ENCODE results near the gene RALY.

RALY gene

GRCh38 chr20:34068001-34068400 lies 74.3 kb downstream of the RALY start:
- Histone ChIP-seq H4K91ac (ENCODE audit: low read depth, low read length) (no peak overlapping the region), H3K79me2 (ENCODE audit: control insufficient read depth, insufficient read depth, low read length, poor library complexity) (peaks cover 8% of the 10 kb centered on the region), H3K23ac (ENCODE audit: low read length) (no peak overlapping the region), H4K12ac (ENCODE audit: low read depth, low read length) (no peak overlapping the region), H3K27me3 (ENCODE audit: insufficient read depth, low read length) (no peaks in the 10 kb centered on the region), H3K4me3 (ENCODE audit: low read depth, low read length) (no peak overlapping the region), H2BK120ac (ENCODE audit: insufficient read depth, low read length, poor library complexity) (no peak overlapping the region), H2BK12ac (ENCODE audit: low read length) (no peak overlapping the region), H3K4me1 (ENCODE audit: control insufficient read depth in 1 of 2, insufficient read depth in 2 of 2, low read length in 2 of 2) (peaks cover 22 to 39% of the 10 kb centered on the region in 2 experiments), H3K9me3 (ENCODE audit: insufficient read depth, low read depth, low read length) (no peaks in the 10 kb centered on the region), H3K18ac (ENCODE audit: low read length) (no peak overlapping the region), H2AK5ac (ENCODE audit: low read length) (no peak overlapping the region), H3K9ac (ENCODE audit: low read length) (no peak overlapping the region), H3K14ac (ENCODE audit: low read length) (no peak overlapping the region), H3K27ac (ENCODE audit: low read depth, low read length) (no peak overlapping the region), H3K36me3 (ENCODE audit: control insufficient read depth in 1 of 2, insufficient read depth in 2 of 2, low read length in 2 of 2) (peaks cover 2 to 6% of the 10 kb centered on the region in 2 experiments), H4K8ac (ENCODE audit: low read depth, low read length) (no peak overlapping the region), H2BK5ac (ENCODE audit: low read depth, low read length, poor library complexity) (no peak overlapping the region), H2AFZ (ENCODE audit: insufficient read depth, low read length, poor library complexity) (no peak overlapping the region), H3K79me1 (ENCODE audit: low read length) (peaks cover 16% of the 10 kb centered on the region), H3K4ac (ENCODE audit: low read depth, low read length) (no peak overlapping the region), H3K4me2 (ENCODE audit: low read length) (no peak overlapping the region)
- no CpG with 5 or more reads among the region's 1 CpG for WGBS (ENCODE audit: extremely low coverage, insufficient coverage, insufficient read length)
- DNase-seq = no peak

DNA sequence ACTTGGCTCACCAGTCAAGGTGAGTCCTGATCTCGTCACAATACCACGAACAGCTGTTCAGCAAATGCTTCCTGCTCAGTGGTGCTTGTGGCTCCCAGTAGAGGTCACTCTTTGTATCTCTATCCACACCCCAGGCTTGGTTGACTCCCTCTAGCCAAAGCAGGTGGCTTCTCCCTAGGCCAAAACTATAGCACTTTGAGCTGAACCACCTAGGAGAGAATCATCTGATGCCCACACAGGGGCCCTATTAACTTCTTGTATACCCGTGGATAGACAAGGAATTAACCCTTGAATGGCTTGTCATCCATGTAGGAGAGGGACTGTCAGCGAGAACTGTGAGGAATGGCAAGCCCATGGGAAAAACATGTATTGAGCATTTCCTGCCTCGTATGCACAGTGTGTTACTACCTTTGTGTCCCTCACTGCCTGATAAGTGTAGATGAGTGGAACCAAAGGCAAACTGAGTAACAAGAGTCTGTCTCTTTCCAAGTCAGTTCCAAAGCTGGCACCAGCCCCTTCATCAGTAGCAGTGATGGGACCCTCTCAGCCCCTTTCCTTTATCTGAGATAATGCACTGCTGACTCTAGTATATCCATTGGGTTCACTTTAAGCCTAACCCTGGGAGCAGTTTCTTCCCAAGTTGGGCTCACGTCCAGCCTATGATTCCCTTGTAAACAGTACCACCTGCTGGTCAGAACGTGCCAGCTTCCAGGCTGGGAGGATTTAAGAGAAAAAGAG lies 75.8 kb downstream of the RALY start:
- no peak overlapping the region for H3K4ac ChIP-seq (ENCODE audit: low read depth, low read length)
- no peak overlapping the region for H2BK12ac ChIP-seq (ENCODE audit: low read length)
- H3K79me1 ChIP-seq (ENCODE audit: low read length) = peaks cover 9% of the 10 kb centered on the region
- WGBS (ENCODE audit: extremely low coverage, insufficient coverage, insufficient read length) = no CpG with 5 or more reads among the region's 7 CpGs
- H3K79me2 ChIP-seq (ENCODE audit: control insufficient read depth, insufficient read depth, low read length, poor library complexity) = peaks cover 3% of the 10 kb centered on the region
- H3K14ac ChIP-seq (ENCODE audit: low read length) = no peak overlapping the region
- peaks cover 21 to 42% of the 10 kb centered on the region in 2 experiments for H3K4me1 ChIP-seq (ENCODE audit: control insufficient read depth in 1 of 2, insufficient read depth in 2 of 2, low read length in 2 of 2)
- no peak overlapping the region for H2BK5ac ChIP-seq (ENCODE audit: low read depth, low read length, poor library complexity)
- no peak overlapping the region for H3K9ac ChIP-seq (ENCODE audit: low read length)
- no peak overlapping the region for H3K23ac ChIP-seq (ENCODE audit: low read length)
- no peak overlapping the region for H3K4me2 ChIP-seq (ENCODE audit: low read length)
- no peak overlapping the region for H4K12ac ChIP-seq (ENCODE audit: low read depth, low read length)
- no peak overlapping the region for H4K8ac ChIP-seq (ENCODE audit: low read depth, low read length)
- no peak overlapping the region for H2AFZ ChIP-seq (ENCODE audit: insufficient read depth, low read length, poor library complexity)
- H3K18ac ChIP-seq (ENCODE audit: low read length) = no peak overlapping the region
- H2BK120ac ChIP-seq (ENCODE audit: insufficient read depth, low read length, poor library complexity) = no peak overlapping the region
- peaks cover 3 to 15% of the 10 kb centered on the region in 2 experiments for H3K36me3 ChIP-seq (ENCODE audit: control insufficient read depth in 1 of 2, insufficient read depth in 2 of 2, low read length in 2 of 2)
- H3K4me3 ChIP-seq (ENCODE audit: low read depth, low read length) = no peak overlapping the region
- H4K91ac ChIP-seq (ENCODE audit: low read depth, low read length) = no peak overlapping the region
- DNase-seq = peak; percentile 76 to 94
- H3K27ac ChIP-seq (ENCODE audit: low read depth, low read length) = no peak overlapping the region
- H2AK5ac ChIP-seq (ENCODE audit: low read length) = no peak overlapping the region
- H3K9me3 ChIP-seq (ENCODE audit: insufficient read depth, low read depth, low read length) = no peaks in the 10 kb centered on the region
- H3K27me3 ChIP-seq (ENCODE audit: insufficient read depth, low read length) = no peaks in the 10 kb centered on the region

DNA sequence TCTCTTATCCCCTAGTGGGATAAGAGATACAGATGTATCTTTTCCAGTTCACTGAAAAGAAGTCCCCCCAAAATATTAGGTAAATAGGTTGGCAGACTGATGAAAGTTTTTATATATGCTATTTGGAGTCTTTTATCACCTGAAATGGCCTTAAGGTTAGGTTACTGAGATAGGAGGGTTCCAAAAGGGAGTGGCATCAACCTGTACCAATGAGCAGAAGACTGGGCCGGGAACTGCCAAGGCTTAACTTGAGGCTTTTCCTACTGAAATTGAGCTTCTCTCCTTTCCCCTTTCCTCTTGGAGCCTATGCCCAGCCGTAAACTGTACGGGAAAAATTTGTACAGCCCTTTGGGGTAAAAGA lies 76.3 kb downstream of the RALY start:
- Histone ChIP-seq H2AFZ (ENCODE audit: insufficient read depth, low read length, poor library complexity) (no peak overlapping the region), H3K18ac (ENCODE audit: low read length) (no peak overlapping the region), H3K4me1 (ENCODE audit: control insufficient read depth in 1 of 2, insufficient read depth in 2 of 2, low read length in 2 of 2) (peaks cover 22 to 41% of the 10 kb centered on the region in 2 experiments), H2BK12ac (ENCODE audit: low read length) (no peak overlapping the region), H4K8ac (ENCODE audit: low read depth, low read length) (no peak overlapping the region), H3K9ac (ENCODE audit: low read length) (no peak overlapping the region), H2AK5ac (ENCODE audit: low read length) (no peak overlapping the region), H2BK5ac (ENCODE audit: low read depth, low read length, poor library complexity) (no peak overlapping the region), H4K91ac (ENCODE audit: low read depth, low read length) (no peak overlapping the region), H3K79me2 (ENCODE audit: control insufficient read depth, insufficient read depth, low read length, poor library complexity) (peaks cover 3% of the 10 kb centered on the region), H3K23ac (ENCODE audit: low read length) (no peak overlapping the region), H3K36me3 (ENCODE audit: control insufficient read depth in 1 of 2, insufficient read depth in 2 of 2, low read length in 2 of 2) (peaks cover 6 to 15% of the 10 kb centered on the region in 2 experiments), H4K12ac (ENCODE audit: low read depth, low read length) (no peak overlapping the region), H3K79me1 (ENCODE audit: low read length) (peaks cover 7% of the 10 kb centered on the region), H2BK120ac (ENCODE audit: insufficient read depth, low read length, poor library complexity) (no peak overlapping the region), H3K4me3 (ENCODE audit: low read depth, low read length) (no peak overlapping the region), H3K27ac (ENCODE audit: low read depth, low read length) (no peak overlapping the region), H3K9me3 (ENCODE audit: insufficient read depth, low read depth, low read length) (no peaks in the 10 kb centered on the region), H3K4ac (ENCODE audit: low read depth, low read length) (no peak overlapping the region), H3K14ac (ENCODE audit: low read length) (no peak overlapping the region), H3K4me2 (ENCODE audit: low read length) (no peak overlapping the region), H3K27me3 (ENCODE audit: insufficient read depth, low read length) (no peaks in the 10 kb centered on the region)
- WGBS (ENCODE audit: extremely low coverage, insufficient coverage, insufficient read length) = no CpG with 5 or more reads among the region's 3 CpGs
- DNase-seq = no peak

GRCh38 chr20:34070859-34071258 lies 77.1 kb downstream of the RALY start:
- H3K36me3 ChIP-seq (ENCODE audit: control insufficient read depth in 1 of 2, insufficient read depth in 2 of 2, low read length in 2 of 2) = peaks cover 12 to 23% of the 10 kb centered on the region in 2 experiments
- H2AFZ ChIP-seq (ENCODE audit: insufficient read depth, low read length, poor library complexity) = no peak overlapping the region
- peak overlapping the region; percentile 6 for H3K4ac ChIP-seq (ENCODE audit: low read depth, low read length)
- H4K12ac ChIP-seq (ENCODE audit: low read depth, low read length) = no peak overlapping the region
- no peak overlapping the region for H4K8ac ChIP-seq (ENCODE audit: low read depth, low read length)
- H3K4me3 ChIP-seq (ENCODE audit: low read depth, low read length) = no peak overlapping the region
- no CpG with 5 or more reads among the region's 8 CpGs for WGBS (ENCODE audit: extremely low coverage, insufficient coverage, insufficient read length)
- peaks cover 6% of the 10 kb centered on the region for H3K79me1 ChIP-seq (ENCODE audit: low read length)
- H3K9ac ChIP-seq (ENCODE audit: low read length) = no peak overlapping the region
- H2BK120ac ChIP-seq (ENCODE audit: insufficient read depth, low read length, poor library complexity) = no peak overlapping the region
- H3K23ac ChIP-seq (ENCODE audit: low read length) = no peak overlapping the region
- H3K27me3 ChIP-seq (ENCODE audit: insufficient read depth, low read length) = no peaks in the 10 kb centered on the region
- H3K14ac ChIP-seq (ENCODE audit: low read length) = no peak overlapping the region
- peaks cover 3% of the 10 kb centered on the region for H3K79me2 ChIP-seq (ENCODE audit: control insufficient read depth, insufficient read depth, low read length, poor library complexity)
- no peak overlapping the region for H3K18ac ChIP-seq (ENCODE audit: low read length)
- no peak overlapping the region for H3K4me2 ChIP-seq (ENCODE audit: low read length)
- no peak overlapping the region for H3K27ac ChIP-seq (ENCODE audit: low read depth, low read length)
- H2BK12ac ChIP-seq (ENCODE audit: low read length) = no peak overlapping the region
- no peaks in the 10 kb centered on the region for H3K9me3 ChIP-seq (ENCODE audit: insufficient read depth, low read depth, low read length)
- no peak overlapping the region for H2BK5ac ChIP-seq (ENCODE audit: low read depth, low read length, poor library complexity)
- no peak for DNase-seq
- H2AK5ac ChIP-seq (ENCODE audit: low read length) = no peak overlapping the region
- H4K91ac ChIP-seq (ENCODE audit: low read depth, low read length) = no peak overlapping the region
- H3K4me1 ChIP-seq (ENCODE audit: control insufficient read depth in 1 of 2, insufficient read depth in 2 of 2, low read length in 2 of 2) = peaks cover 22 to 37% of the 10 kb centered on the region in 2 experiments

Measured in trophoblast cell (in vitro differentiated cells and primary cell).